B cell (primary cell): Measurements from ENCODE around the gene PARD3. TPM values are rescaled to one million over a fixed set of nuclear protein-coding genes. Genes with fewer than 3 reads are reported as not detected.

ENCODE experiments used
- ATAC-seq: fragments of 200-7000 bp; cut with Tn5 transposase; one replicate; pipeline ENCODE4 v1.10.0; 2021; ENCODE audit warnings: low read depth, mild to moderate bottlenecking, moderate number of reproducible peaks, moderate library complexity
- CTCF ChIA-PET: fragments of 350-600 bp; sonication (Branson Sonifier 250); formaldehyde crosslinking; loops from one replicate; lab custom pipeline; 2021; ENCODE audit warnings: antibody characterized with exemption, inconsistent platforms; lab: Charles Lee
- POLR2A ChIA-PET: fragments of 350-600 bp; sonication (Branson Sonifier 250); formaldehyde crosslinking; loops from one replicate; lab custom pipeline; 2021; ENCODE audit warnings: antibody characterized with exemption; lab: Charles Lee
- DNase-seq: peaks from one replicate; pipeline ENCODE4 v3.0.0; 2013
- H2AFZ ChIP-seq: 2 replicates; pipeline ENCODE4 v1.6.1; 2012; ENCODE audit warnings: mild to moderate bottlenecking, low read depth, low read length; ENCODE audit not compliant: insufficient read depth, poor library complexity, severe bottlenecking
- H3K27ac ChIP-seq, 2 donors: 1 replicate in 1 of 2; 2 replicates in 1 of 2; pipeline ENCODE4 v1.5.1; 2012 to 2013; ENCODE audit warnings: low read length in 2 of 2, mild to moderate bottlenecking in 2 of 2, moderate library complexity in 1 of 2
- H3K27me3 ChIP-seq, 4 experiments: fragments of 200-600 bp in 1 of 4; sonication (generic) in 1 of 4; replicated peaks in 1 of 4; 1 replicate in 2 of 4; 2 replicates in 2 of 4; pipeline versions ENCODE4 v1.6.1 to v1.7.0; 2013 to 2016; ENCODE audit warnings: low read length in 3 of 4, mild to moderate bottlenecking in 2 of 4, mixed read lengths in 1 of 4, moderate library complexity in 1 of 4; ENCODE audit not compliant: insufficient read depth in 4 of 4, control insufficient read depth in 3 of 4; ENCODE audit errors: control extremely low read depth in 1 of 4
- H3K36me3 ChIP-seq, 2 experiments: replicated peaks in 1 of 2; 1 replicate in 1 of 2; 2 replicates in 1 of 2; pipeline versions ENCODE4 v1.6.1 to v1.7.1; 2013; ENCODE audit warnings: low read length in 1 of 2; ENCODE audit not compliant: insufficient read depth in 2 of 2, control insufficient read depth in 1 of 2; ENCODE audit errors: control extremely low read depth in 1 of 2, extremely low read depth in 1 of 2
- H3K4me1 ChIP-seq, 2 donors: fragments of 200-600 bp in 1 of 2; sonication (generic) in 1 of 2; 1 replicate in 1 of 2; 2 replicates in 1 of 2; pipeline versions ENCODE4 v1.5.1 to v1.6.1; 2013 to 2017; ENCODE audit warnings: low read length in 2 of 2; ENCODE audit not compliant: control insufficient read depth in 2 of 2, insufficient read depth in 2 of 2
- H3K4me2 ChIP-seq: replicated peaks from 2 replicates; pipeline ENCODE3; 2012; ENCODE audit warnings: mild to moderate bottlenecking, low read depth, low read length; ENCODE audit not compliant: poor library complexity, severe bottlenecking
- H3K4me3 ChIP-seq, 5 experiments: fragments of 200-600 bp in 1 of 5; sonication (generic) in 1 of 5; 1 replicate in 3 of 5; 2 replicates in 2 of 5; pipeline versions ENCODE4 v1.5.1 to v1.7.0; 2011 to 2016; ENCODE audit warnings: low read length in 4 of 5, mild to moderate bottlenecking in 4 of 5, low read depth in 2 of 5, control low read depth in 1 of 5, moderate library complexity in 1 of 5; ENCODE audit not compliant: insufficient read depth in 1 of 5; ENCODE audit errors: control extremely low read depth in 1 of 5, extremely low read depth in 1 of 5
- H3K79me2 ChIP-seq: fragments of 200-600 bp; sonication (generic); one replicate; pipeline ENCODE4 v1.6.0; 2016; ENCODE audit warnings: low read length; ENCODE audit not compliant: control insufficient read depth, insufficient read depth
- H3K9ac ChIP-seq: fragments of 200-600 bp; sonication (generic); 2 replicates; pipeline ENCODE4 v1.6.1; 2017; ENCODE audit warnings: mild to moderate bottlenecking, low read length, moderate library complexity
- H3K9me3 ChIP-seq, 3 donors: one replicate each; pipeline versions ENCODE4 v1.6.1 to v1.7.1; 2013; ENCODE audit warnings: low read length in 2 of 3; ENCODE audit not compliant: control insufficient read depth in 2 of 3, insufficient read depth in 1 of 3; ENCODE audit errors: control extremely low read depth in 1 of 3
- H4K20me1 ChIP-seq: 2 replicates; pipeline ENCODE4 v1.6.0; 2012; ENCODE audit warnings: mild to moderate bottlenecking, low read length; ENCODE audit not compliant: insufficient read depth, control insufficient read depth, poor library complexity, severe bottlenecking
- H3K27ac Mint-ChIP-seq: one replicate; pipeline ENCODE4 v1.8.0; 2021; ENCODE audit warnings: mixed read lengths
- H3K27me3 Mint-ChIP-seq: one replicate; pipeline ENCODE4 v1.8.0; 2021; ENCODE audit warnings: mixed read lengths
- H3K4me1 Mint-ChIP-seq: one replicate; pipeline ENCODE4 v1.8.0; 2021; ENCODE audit warnings: mixed read lengths
- H3K4me3 Mint-ChIP-seq: one replicate; pipeline ENCODE4 v1.8.0; 2021; ENCODE audit warnings: mixed read lengths
- H3K9me3 Mint-ChIP-seq: one replicate; pipeline ENCODE4 v1.8.0; 2022; ENCODE audit warnings: mixed read lengths; ENCODE audit not compliant: insufficient read depth
- CTCF ChIP-seq: fragments of 200-600 bp; IDR thresholded peaks from one replicate; pipeline ENCODE4 v1.8.0; 2022; ENCODE audit warnings: antibody characterized with exemption, mild to moderate bottlenecking
- EZH2 ChIP-seq: IDR thresholded peaks from 2 replicates; pipeline ENCODE4 v1.6.1; 2012; ENCODE audit warnings: borderline replicate concordance, low read depth, mild to moderate bottlenecking, moderate library complexity, low read length; ENCODE audit not compliant: insufficient read depth, poor library complexity, severe bottlenecking
- WGBS: methylation state at CpG from one replicate; pipeline ENCODE4 v1.1.5; 2013; ENCODE audit warnings: missing lambda C conversion rate; ENCODE audit not compliant: insufficient coverage; 5-methylcytosine and 5-hydroxymethylcytosine counted together
- intact Hi-C: fragments of 100-400 bp; cut with micrococcal nuclease; formaldehyde crosslinking; loops from one replicate; pipeline ENCODE4 v1.10.0; 2022
- polyA plus RNA-seq: library from polyadenylated mRNA; depleted of rRNA; stranded (reverse); fragments of >200 nt; gene quantifications from 2 replicates; pipeline ENCODE4 v1.2.3, GENCODE V29; 2012
- total RNA-seq, 2 donors: library from RNA; stranded (reverse); fragments of 120-200 nt in 1 of 2; gene quantifications; 1 replicate in 1 of 2; 2 replicates in 1 of 2; pipeline versions ENCODE4 v1.2.3 to v1.2.4, GENCODE V29; 2013 to 2022

Gene PARD3
- total and polyA plus RNA-seq, 2 donors (not counting 1 experiment from before 2014, with no cell fraction given): not detected

DNA sequence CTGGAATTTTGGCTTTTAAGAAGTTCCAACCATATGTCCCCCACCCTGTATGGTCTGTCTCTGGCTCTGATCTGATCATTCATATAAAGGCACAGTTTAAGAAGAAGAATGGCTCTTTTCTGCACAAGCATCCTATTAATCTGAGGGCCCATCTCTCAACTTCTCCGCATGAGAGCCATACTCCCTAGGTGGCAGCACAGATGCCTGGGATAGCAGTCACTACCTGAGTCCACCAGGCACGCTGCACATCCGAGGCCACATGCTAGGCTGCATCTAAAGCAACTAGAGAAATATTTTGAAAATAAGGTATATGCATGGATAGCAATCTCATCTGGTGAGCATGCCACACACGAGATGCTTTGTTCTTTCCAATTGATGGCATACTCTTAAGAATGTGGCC, 565.5 kb downstream of the PARD3 start:
- Histone ChIP-seq H3K9me3 (no peaks in the 10 kb centered on the region), H3K27me3 (no peaks in the 10 kb centered on the region), H3K4me3 (no peak overlapping the region), H3K79me2 (no peaks in the 10 kb centered on the region), H3K36me3 (no peaks in the 10 kb centered on the region), H3K27ac (no peak overlapping the region), H3K4me2 (no peak overlapping the region), H3K4me1 (no peaks in the 10 kb centered on the region), H4K20me1 (no peaks in the 10 kb centered on the region), H2AFZ (no peak overlapping the region), H3K9ac (no peak overlapping the region)
- H3K4me1 Mint-ChIP-seq: no peaks in the 10 kb centered on the region
- WGBS: 77% methylated on average over 3 of the region's 4 CpGs
- TF ChIP-seq EZH2: no peak
- no peak for TF ChIP-seq CTCF
- H3K27ac Mint-ChIP-seq: no peak overlapping the region
- H3K9me3 Mint-ChIP-seq: no peaks in the 10 kb centered on the region
- POLR2A ChIA-PET: no interaction called here
- CTCF ChIA-PET: no interaction called here
- DNase-seq (no peak), ATAC-seq (no peak)
- no peaks in the 10 kb centered on the region for H3K27me3 Mint-ChIP-seq
- intact Hi-C loops: no loop called here
- H3K4me3 Mint-ChIP-seq: no peak overlapping the region

DNA sequence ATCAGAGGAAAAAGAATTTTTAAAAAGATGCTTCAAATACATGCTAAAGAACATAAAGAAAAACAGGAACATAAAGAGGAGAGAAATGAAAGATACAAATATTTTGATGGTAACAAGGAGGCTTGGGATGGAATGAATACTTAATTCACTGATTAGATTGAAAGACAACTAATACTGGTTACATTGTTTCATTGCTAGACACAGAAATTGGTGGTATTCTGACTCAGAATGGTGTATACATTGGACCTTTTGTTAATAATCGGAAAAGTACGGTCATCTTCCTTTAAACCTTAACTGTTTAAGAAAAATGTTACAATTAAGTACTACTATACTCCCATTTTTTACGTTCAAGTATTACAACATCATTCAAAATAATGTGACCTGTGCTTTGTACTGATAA, 567.5 kb downstream of the PARD3 start:
- no peaks in the 10 kb centered on the region for H3K27me3 ChIP-seq
- no peaks in the 10 kb centered on the region for H3K79me2 ChIP-seq
- intact Hi-C loops: no loop called here
- no peaks in the 10 kb centered on the region for H3K4me1 ChIP-seq
- Mint-ChIP-seq H3K27me3 (no peaks in the 10 kb centered on the region), H3K9me3 (no peaks in the 10 kb centered on the region), H3K4me3 (no peak overlapping the region), H3K27ac (no peak overlapping the region), H3K4me1 (no peaks in the 10 kb centered on the region)
- no peak overlapping the region for H3K4me3 ChIP-seq
- no peaks in the 10 kb centered on the region for H3K9me3 ChIP-seq
- no peak overlapping the region for H3K27ac ChIP-seq
- ChIA-PET CTCF (no interaction called here), POLR2A (no interaction called here)
- no peak for TF ChIP-seq CTCF
- no peak for TF ChIP-seq EZH2
- no peak overlapping the region for H3K9ac ChIP-seq
- no peak overlapping the region for H2AFZ ChIP-seq
- no CpG with 5 or more reads among the region's 3 CpGs for WGBS
- no peaks in the 10 kb centered on the region for H3K36me3 ChIP-seq
- ATAC-seq (no peak), DNase-seq (no peak)
- no peak overlapping the region for H3K4me2 ChIP-seq
- H4K20me1 ChIP-seq: no peaks in the 10 kb centered on the region
